ENCODE measurements around the gene RS1.

RS1 gene

GRCh38 chrX:18652636-18653035, 19.3 kb downstream of the RS1 start:
- no peak for DNase-seq (ENCODE audit: low read depth in 2 of 2)
- no peak overlapping the region for H3K4me3 ChIP-seq (replicated peaks in 1 of 2; ENCODE audit: low read depth in 2 of 2, low read length in 2 of 2)
- no peak for TF ChIP-seq CTCF (IDR thresholded peaks at IDR 0.05; ENCODE audit: low read depth, low read length)

GRCh38 chrX:18650662-18651061, 21.2 kb downstream of the RS1 start:
- no peak for TF ChIP-seq CTCF (IDR thresholded peaks at IDR 0.05; ENCODE audit: low read depth, low read length)
- H3K4me3 ChIP-seq (replicated peaks in 1 of 2; ENCODE audit: low read depth in 2 of 2, low read length in 2 of 2) = no peak overlapping the region
- DNase-seq (ENCODE audit: low read depth in 2 of 2) = no peak

- no peak for TF ChIP-seq CTCF (IDR thresholded peaks at IDR 0.05; ENCODE audit: low read depth, low read length)
- no peak for DNase-seq (ENCODE audit: low read depth in 2 of 2)
- H3K4me3 ChIP-seq (replicated peaks in 1 of 2; ENCODE audit: low read depth in 2 of 2, low read length in 2 of 2) = no peak overlapping the region
Observed at GRCh38 chrX:18649498-18649951, 22.4 kb downstream of the RS1 start.

- H3K4me3 ChIP-seq (replicated peaks in 1 of 2; ENCODE audit: low read depth in 2 of 2, low read length in 2 of 2) = no peak overlapping the region
- no peak for DNase-seq (ENCODE audit: low read depth in 2 of 2)
- no peak for TF ChIP-seq CTCF (IDR thresholded peaks at IDR 0.05; ENCODE audit: low read depth, low read length)
Observed at GRCh38 chrX:18647621-18648020, 24.3 kb downstream of the RS1 start.

- no peak overlapping the region for H3K4me3 ChIP-seq (replicated peaks in 1 of 2; ENCODE audit: low read depth in 2 of 2, low read length in 2 of 2)
- DNase-seq (ENCODE audit: low read depth in 2 of 2) = no peak
- no peak for TF ChIP-seq CTCF (IDR thresholded peaks at IDR 0.05; ENCODE audit: low read depth, low read length)
Observed at GRCh38 chrX:18643853-18644252, 28.1 kb downstream of the RS1 start.

- no peak for DNase-seq (ENCODE audit: low read depth in 2 of 2)
- no peak for TF ChIP-seq CTCF (IDR thresholded peaks at IDR 0.05; ENCODE audit: low read depth, low read length)
- H3K4me3 ChIP-seq (replicated peaks in 1 of 2; ENCODE audit: low read depth in 2 of 2, low read length in 2 of 2) = no peak overlapping the region
Observed at GRCh38 chrX:18643243-18643642, 28.7 kb downstream of the RS1 start.

GRCh38 chrX:18640686-18641085, 31.2 kb downstream of the RS1 start:
- no peak overlapping the region for H3K4me3 ChIP-seq (replicated peaks in 1 of 2; ENCODE audit: low read depth in 2 of 2, low read length in 2 of 2)
- peak in 1 of 2 donors; percentile 6 for DNase-seq (ENCODE audit: low read depth in 2 of 2)
- TF ChIP-seq CTCF (IDR thresholded peaks at IDR 0.05; ENCODE audit: low read depth, low read length) = no peak
